ENCODE data around the gene VTA1.

The VTA1 gene

GRCh38 chr6:142260748-142261147, 113.7 kb downstream of the VTA1 start:
- in situ Hi-C loops (cut with MboI; ENCODE audit: low sequenced_read_pairs), result no loop called here

GRCh38 chr6:142262231-142262630, 115.2 kb downstream of the VTA1 start:
- in situ Hi-C loops (cut with MboI; ENCODE audit: low sequenced_read_pairs), result no loop called here

GRCh38 chr6:142265476-142265875, 118.4 kb downstream of the VTA1 start:
- in situ Hi-C loops (cut with MboI; ENCODE audit: low sequenced_read_pairs), result no loop called here

GRCh38 chr6:142266060-142266459, 119.0 kb downstream of the VTA1 start:
- in situ Hi-C loops (cut with MboI; ENCODE audit: low sequenced_read_pairs), result no loop called here

- in situ Hi-C loops (cut with MboI; ENCODE audit: low sequenced_read_pairs), result no loop called here
Observed at GRCh38 chr6:142271476-142271875, 124.4 kb downstream of the VTA1 start.
